Measurements from ENCODE around the gene TAOK1. TPM values are rescaled to one million over a fixed set of nuclear protein-coding genes. Genes with fewer than 3 reads are reported as not detected.

Gene TAOK1
- total and polyA plus RNA-seq, 4 donors, result 4.3 to 20.5 (median 12.6) TPM

GRCh38 chr17:29582254-29582765 lies 192.1 kb downstream of the TAOK1 start:
- no peaks in the 10 kb centered on the region for H3K9me3 ChIP-seq (ENCODE audit: control insufficient read depth in 4 of 4, low read length in 3 of 4)
- WGBS, result 95% methylated on average over 10 of the region's 10 CpGs
- H3K4me1 ChIP-seq (ENCODE audit: control insufficient read depth in 4 of 4, insufficient read depth in 4 of 4, low read length in 3 of 4), result peaks cover 0 to 5% (median 1%) of the 10 kb centered on the region in 4 donors
- H3K9ac ChIP-seq (ENCODE audit: low read depth in 1 of 2, low read length in 2 of 2), result no peak overlapping the region
- no peak overlapping the region for H3K27ac ChIP-seq (ENCODE audit: low read depth in 1 of 2, low read length in 2 of 2)
- DNase-seq (ENCODE audit: low spot score), result no peak
- peaks cover 0 to 11% (median 3%) of the 10 kb centered on the region in 4 donors for H3K36me3 ChIP-seq (ENCODE audit: control insufficient read depth in 4 of 4, insufficient read depth in 3 of 4, low read depth in 1 of 4, low read length in 3 of 4)
- TF ChIP-seq HNF4G (IDR thresholded peaks at IDR 0.05) (no peak), ZBTB33 (IDR thresholded peaks at IDR 0.05) (no peak), TAF1 (conservative IDR thresholded peaks at IDR 0.05) (no peak), EGR1 (IDR thresholded peaks at IDR 0.05; ENCODE audit: low read depth in 2 of 2) (no peak), HNF4A (conservative IDR thresholded peaks at IDR 0.05) (no peak), RXRA (IDR thresholded peaks at IDR 0.05) (no peak), ATF3 (IDR thresholded peaks at IDR 0.05) (no peak), GABPA (IDR thresholded peaks at IDR 0.05 in 1 of 2, conservative IDR thresholded peaks at IDR 0.05 in 1 of 2) (no peak), FOXA2 (IDR thresholded peaks at IDR 0.05) (no peak), MAX (IDR thresholded peaks at IDR 0.05) (no peak), JUND (IDR thresholded peaks at IDR 0.05) (no peak), YY1 (IDR thresholded peaks at IDR 0.05) (no peak), CTCF (IDR thresholded peaks at IDR 0.05; ENCODE audit: low read depth, low read length, missing input control) (no peak), NR2F2 (IDR thresholded peaks at IDR 0.05) (no peak), RAD21 (IDR thresholded peaks at IDR 0.05) (no peak), REST (IDR thresholded peaks at IDR 0.05) (no peak), SP1 (IDR thresholded peaks at IDR 0.05) (no peak)
- H3K4me3 ChIP-seq (ENCODE audit: low read depth in 1 of 3, low read length in 3 of 3), result no peak overlapping the region
- no peaks in the 10 kb centered on the region for H3K27me3 ChIP-seq (ENCODE audit: control insufficient read depth in 4 of 4, insufficient read depth in 4 of 4, low read length in 3 of 4)

All from liver (tissue), 9 donors.